ENCODE data around the gene HELZ2. TPM values are rescaled to one million over a fixed set of nuclear protein-coding genes. Genes with fewer than 3 reads are reported as not detected.

The HELZ2 gene
- total RNA-seq, 1 donor from 2014 or later = 48.8 TPM

DNA sequence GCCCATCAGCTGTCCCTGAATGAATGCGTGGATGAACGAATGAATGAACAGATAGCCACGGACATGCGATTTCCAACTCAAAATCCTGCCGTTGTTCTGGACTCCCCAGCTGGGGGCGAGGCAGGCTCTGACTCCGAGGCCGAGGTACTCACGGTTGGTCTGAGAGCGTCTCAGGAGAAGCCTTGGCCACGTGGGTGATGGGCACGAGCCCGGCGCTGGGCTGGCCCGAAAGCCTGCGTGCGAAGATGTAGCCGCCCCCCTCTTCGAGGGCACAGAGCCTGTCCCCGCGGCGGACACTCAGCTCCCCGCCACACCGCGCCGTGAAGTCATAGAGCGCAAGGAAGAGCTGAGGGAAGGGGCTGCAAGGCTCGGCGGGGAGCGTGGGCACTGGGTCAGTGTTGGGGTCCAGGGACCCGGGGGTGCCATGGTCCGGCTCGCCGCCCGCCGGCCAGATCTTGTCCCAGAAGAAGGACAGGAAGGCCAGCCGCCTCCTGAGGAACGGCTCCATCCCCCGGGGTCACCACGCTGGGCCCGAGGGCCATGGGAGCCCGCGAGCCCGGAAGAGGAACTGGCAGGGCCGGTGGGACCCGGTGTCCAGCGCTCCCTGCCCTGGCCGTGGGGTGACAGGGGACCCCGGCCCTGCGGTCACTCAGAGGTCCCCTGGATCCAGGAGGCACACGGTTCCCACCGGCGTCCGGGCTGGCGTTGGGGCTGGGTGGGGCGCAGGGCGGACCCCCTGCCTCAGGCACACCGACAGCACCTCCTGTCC lies 26.9 kb downstream of the HELZ2 start:
- TF ChIP-seq, protein P1, sequence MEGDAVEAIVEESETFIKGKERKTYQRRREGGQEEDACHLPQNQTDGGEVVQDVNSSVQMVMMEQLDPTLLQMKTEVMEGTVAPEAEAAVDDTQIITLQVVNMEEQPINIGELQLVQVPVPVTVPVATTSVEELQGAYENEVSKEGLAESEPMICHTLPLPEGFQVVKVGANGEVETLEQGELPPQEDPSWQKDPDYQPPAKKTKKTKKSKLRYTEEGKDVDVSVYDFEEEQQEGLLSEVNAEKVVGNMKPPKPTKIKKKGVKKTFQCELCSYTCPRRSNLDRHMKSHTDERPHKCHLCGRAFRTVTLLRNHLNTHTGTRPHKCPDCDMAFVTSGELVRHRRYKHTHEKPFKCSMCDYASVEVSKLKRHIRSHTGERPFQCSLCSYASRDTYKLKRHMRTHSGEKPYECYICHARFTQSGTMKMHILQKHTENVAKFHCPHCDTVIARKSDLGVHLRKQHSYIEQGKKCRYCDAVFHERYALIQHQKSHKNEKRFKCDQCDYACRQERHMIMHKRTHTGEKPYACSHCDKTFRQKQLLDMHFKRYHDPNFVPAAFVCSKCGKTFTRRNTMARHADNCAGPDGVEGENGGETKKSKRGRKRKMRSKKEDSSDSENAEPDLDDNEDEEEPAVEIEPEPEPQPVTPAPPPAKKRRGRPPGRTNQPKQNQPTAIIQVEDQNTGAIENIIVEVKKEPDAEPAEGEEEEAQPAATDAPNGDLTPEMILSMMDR (conservative IDR thresholded peaks at IDR 0.05; ENCODE audit: low read depth, low read length) = no peak
- no peak for DNase-seq (ENCODE audit: low read depth)
- no peak overlapping the region for H3K4me3 ChIP-seq (ENCODE audit: low read depth, low read length)

DNA sequence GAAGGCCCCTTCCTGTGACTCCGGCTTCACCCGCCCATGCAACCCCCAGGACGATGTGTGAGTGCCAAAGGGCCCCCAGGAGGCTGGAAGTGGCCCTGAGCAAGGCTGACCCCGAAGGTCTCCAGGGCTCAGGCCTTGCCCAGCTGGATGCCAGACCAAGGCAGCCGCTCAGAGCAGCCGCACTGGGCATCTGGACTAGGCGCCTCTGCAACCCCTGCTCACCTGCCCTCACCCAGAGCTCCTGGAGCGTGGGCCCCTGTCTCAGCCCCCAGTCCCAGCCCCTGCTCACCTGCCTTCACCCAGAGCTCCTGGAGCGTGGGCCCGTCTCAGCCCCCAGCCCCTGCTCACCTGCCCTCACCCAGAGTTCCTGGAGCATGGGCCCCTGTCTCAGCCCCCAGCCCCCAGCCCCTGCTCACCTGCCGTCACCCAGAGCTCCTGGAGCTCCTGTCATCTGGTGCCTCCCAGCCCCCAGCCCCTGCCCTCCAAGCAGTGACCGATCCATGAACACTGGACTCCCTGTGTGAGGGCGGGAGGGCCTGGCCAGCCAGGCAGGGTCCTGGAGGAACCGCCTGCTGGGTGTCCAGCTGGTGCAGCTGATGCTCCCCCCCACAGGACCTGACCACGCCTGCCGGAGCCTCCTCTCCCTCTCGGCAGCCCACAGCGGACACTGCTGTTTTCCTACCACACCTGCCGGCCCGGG lies 27.6 kb downstream of the HELZ2 start:
- no peak overlapping the region for H3K4me3 ChIP-seq (ENCODE audit: low read depth, low read length)
- TF ChIP-seq, protein P1 (conservative IDR thresholded peaks at IDR 0.05; ENCODE audit: low read depth, low read length) = no peak

DNA sequence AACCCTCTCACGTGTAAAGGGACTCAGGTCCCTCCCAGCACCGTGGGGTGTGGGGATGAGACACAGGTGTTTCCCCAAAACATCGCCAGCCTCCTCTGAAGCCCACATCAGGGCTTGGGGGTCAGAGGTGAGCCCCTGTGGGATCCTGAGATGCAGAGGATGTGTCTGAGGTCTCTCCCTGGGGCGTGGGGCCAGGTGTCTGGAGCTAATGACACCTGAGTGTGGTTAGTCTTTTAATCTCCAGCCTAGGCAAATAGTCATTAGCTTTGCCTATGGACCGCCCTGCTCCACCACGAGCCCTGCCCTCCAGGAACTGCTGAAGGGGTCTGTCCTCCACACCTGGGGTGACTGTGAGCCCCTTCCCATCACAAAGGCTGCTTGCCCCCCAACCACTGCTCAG lies 28.2 kb downstream of the HELZ2 start:
- no peak for DNase-seq (ENCODE audit: low read depth)
- H3K4me3 ChIP-seq (ENCODE audit: low read depth, low read length) = no peak overlapping the region
- TF ChIP-seq, protein P1 (conservative IDR thresholded peaks at IDR 0.05; ENCODE audit: low read depth, low read length) = no peak

More for the DNA sequence above, 27.6 kb downstream of the HELZ2 start:
- no peak for DNase-seq (ENCODE audit: low read depth)

DNA sequence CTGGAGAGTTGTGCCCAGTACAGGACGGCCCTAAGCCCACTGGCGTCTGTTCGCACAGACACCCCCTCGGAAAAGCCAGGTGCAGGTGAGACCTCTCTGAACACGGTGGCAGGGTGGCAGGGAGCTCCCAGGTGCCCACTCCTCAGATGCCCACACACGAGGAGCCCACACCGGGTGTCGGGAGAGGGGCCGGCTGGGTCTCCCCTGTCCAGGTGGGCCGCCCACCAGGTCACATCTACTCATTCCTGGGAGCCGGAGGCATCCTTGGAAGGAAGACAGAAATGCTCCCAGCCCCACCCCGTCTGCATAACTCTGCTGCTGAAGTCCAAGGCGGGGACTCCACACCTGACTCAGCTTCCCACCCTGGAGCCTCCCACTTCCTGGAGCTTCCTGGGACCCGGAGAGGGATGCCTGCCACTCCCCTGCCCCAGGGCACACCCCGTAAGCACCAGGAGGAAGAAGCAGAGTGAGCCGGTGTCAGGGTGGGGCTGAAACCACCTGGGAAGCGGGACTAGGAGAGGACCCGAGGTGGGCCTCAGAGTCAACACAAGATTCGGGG lies 29.0 kb downstream of the HELZ2 start:
- no peak for DNase-seq (ENCODE audit: low read depth)
- no peak overlapping the region for H3K4me3 ChIP-seq (ENCODE audit: low read depth, low read length)
- TF ChIP-seq, protein P1 (conservative IDR thresholded peaks at IDR 0.05; ENCODE audit: low read depth, low read length) = no peak

DNA sequence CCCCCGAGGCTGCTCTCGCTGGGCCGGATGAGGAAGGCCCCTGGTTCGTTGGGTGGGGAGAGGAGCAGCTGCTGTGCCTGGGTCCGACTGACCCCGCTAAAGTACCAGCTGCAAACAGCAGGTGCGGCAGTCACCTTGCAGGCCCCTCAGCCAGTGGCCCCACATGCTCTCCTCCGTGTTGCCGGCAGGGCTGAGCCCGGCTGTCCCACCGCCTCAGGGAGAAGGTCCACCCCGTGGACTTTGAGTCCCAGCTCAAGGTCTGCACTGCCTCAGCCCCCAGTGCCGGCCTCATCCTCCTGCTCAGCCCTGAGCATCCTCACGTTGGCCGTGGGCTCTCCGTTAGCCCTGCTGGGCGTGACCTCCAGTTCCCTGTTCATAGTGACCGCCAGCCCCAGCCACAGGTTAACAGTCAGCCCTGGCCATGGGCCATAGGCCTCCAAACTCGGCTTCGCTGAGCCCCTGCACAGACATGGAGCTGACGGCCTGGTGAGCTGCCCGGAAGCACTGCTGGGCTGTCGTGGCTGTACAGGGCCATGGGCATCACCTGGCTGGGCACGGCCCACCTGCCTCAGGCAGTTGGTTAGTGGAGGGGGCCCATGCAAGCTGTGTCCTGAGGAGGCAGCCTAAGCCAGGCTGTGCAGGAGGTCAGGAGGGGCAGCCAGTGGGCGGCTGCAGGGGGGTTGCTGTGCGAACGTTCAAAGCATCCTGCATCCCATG lies 29.6 kb downstream of the HELZ2 start:
- TF ChIP-seq, protein P1 (conservative IDR thresholded peaks at IDR 0.05; ENCODE audit: low read depth, low read length) = no peak
- DNase-seq (ENCODE audit: low read depth) = no peak
- H3K4me3 ChIP-seq (ENCODE audit: low read depth, low read length) = no peak overlapping the region

DNA sequence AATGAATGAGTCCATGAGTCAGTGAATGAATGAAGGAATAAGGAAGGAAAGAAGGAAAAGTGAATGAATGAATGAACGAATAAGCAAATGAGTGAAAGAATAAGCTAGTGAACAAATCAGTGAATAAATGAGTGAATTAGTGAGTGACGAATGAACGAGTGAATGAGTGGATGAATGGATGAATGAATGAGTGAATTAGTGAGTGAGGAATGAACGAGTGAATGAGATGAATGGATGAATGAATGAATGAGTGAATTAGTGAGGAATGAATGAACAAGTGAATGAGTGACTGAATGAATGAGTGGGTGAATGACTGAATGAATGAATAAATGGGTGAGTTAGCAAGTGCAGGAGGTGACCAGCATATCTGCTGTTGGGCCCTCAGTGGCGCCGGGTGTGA lies 30.3 kb downstream of the HELZ2 start:
- TF ChIP-seq, protein P1 (conservative IDR thresholded peaks at IDR 0.05; ENCODE audit: low read depth, low read length) = no peak
- H3K4me3 ChIP-seq (ENCODE audit: low read depth, low read length) = no peak overlapping the region
- DNase-seq (ENCODE audit: low read depth) = no peak
